Hepatic stellate cell (primary cell): ENCODE measurements around the gene OTX1.
"Not testable (repeated sequence)": the region's sequence is repeated elsewhere in the genome, so short reads cannot be mapped to it uniquely, and the experiment has no call there.

Source experiments
- DNase-seq: peaks from one replicate; pipeline ENCODE4 v3.0.0; 2011; ENCODE audit warnings: low spot score

The OTX1 gene

DNA sequence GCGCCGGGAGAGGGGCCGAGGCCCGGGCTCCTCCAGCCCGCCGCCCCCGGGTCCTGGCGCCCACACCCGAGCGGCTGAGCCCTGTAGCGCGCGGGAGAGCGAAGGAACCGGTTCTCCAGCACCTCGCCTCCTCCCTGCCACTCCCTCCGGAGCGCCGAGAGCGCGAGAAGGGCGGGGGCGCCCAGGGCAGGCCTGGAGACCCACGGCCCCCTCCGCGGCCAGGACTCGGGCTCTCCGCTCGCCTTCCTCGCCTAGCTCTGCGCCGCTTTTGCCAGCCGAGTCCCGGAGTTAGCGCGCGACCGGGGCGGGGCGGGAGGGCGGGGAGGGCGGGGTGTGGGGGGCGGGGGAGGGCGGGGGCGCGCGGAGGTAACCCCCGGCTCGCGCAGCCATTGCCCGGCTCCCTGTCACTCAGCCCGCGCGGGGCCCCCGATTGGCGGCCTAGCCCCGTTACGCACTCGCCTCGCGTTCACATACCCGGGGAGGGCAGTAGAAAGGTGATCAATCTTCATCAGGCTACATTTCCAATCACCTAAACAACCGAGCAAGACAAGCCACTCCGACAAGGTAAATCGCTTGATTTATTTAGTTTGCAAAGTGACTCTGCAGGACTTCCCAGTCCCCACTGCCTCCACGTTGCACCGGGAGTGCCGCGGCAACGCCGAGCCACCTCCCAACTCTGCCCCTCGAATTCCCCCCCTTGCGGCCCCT lies at the start of gene OTX1:
OTX1 (plus strand) TSS at position 497 of the 708 bp plus-strand sequence. CDS start 2,161 bp downstream, outside the sequence.
- peak; percentile 94 for DNase-seq

- no peak for DNase-seq
Observed at GRCh38 chr2:63001576-63001975, 49.1 kb upstream of the OTX1 start.

- DNase-seq, result no peak
Observed at GRCh38 chr2:63003351-63003750, 47.3 kb upstream of the OTX1 start.

DNA sequence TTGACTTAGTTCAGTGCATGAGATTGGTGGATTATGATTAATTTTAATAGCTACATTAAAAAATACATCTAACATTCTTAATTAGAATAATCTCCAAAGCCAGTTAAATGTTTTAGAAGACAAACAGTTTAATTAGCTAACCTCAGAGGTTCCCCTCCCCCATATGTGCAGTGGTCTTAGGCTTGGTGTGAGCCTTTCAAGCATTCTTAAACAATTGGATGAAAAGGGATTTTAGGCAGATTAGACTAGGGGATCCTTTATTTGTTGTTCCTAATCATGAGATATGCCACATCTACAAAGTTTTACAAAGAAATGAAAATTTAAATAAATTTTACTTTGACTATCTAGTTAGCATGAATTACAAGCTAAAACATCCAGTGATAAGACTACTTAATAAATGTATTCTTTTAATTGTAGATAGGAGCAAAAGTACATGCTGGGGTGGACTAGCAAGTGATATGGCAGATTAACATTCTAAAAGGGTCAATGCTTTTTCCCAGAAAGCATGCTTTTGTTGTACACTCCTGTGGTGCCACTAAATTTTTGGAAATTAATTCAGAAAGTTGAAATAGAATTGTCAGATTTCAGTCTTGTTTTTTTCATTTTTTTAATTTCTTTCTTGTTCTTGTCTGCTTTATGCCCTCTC lies 42.7 kb upstream of the OTX1 start:
- no peak for DNase-seq

GRCh38 chr2:63008838-63009237 lies 41.8 kb upstream of the OTX1 start:
- DNase-seq, result no peak

DNA sequence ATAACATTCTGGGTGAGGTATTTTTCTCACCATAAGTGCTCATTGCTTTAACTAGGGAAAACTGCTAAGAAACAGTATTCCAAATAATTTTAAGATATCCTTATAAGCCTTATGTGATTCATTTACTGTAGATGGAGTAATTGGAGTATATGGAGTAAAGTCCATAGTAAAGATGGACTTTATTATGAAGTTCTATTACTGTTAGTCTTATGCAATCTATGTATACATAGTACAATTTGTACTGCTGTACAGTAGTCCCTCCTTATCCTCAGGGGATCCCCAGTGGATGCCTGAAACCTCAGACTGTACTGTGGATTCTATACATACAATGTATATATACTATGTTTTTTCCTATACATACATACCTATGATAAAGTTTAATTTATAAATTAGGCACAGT lies 41.1 kb upstream of the OTX1 start:
- no peak for DNase-seq

GRCh38 chr2:63012541-63012940 lies 38.1 kb upstream of the OTX1 start:
- no peak for DNase-seq

GRCh38 chr2:63013438-63013837 lies 37.2 kb upstream of the OTX1 start:
- no peak for DNase-seq

GRCh38 chr2:63015389-63015788 lies 35.2 kb upstream of the OTX1 start:
- no peak for DNase-seq

DNA sequence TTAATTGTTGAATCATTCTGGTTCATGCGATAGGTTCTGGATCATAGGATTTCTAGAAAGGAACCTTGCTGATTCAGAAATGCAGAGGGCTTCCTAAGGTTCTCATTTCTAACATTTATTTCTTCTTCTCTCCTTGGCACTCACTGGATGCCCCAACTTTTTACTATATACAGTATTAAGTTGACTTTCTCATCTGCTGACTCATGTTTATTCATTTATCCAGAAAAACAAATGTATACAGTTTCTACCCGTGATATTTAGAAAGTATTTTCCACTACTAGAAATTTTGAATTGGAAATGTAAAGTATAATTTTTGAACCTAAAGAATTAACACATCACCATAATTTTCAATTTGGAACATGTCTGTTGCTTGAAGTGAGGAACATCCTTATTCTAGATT lies 32.2 kb upstream of the OTX1 start:
- DNase-seq, result no peak

- not testable (repeated sequence) for DNase-seq
Observed at GRCh38 chr2:63019686-63020085, 30.9 kb upstream of the OTX1 start.

DNA sequence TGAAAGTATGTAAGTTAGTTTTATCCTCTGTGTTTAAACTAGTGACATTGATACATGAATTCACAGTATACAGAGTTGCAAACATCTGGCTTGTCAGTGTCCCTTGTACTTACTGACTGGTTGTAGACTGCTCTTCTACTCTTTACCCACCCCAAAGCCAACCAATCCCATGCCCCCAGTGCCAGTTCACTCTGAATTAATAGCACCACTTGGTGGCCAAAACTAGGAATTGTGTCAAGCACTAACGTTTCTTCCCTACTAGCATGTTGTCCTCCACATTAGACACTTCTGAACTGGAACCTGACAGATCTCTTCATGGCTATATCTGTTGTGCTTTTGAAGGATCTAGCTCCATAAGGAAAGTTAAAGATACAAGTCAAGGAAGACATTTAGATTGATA lies 27.2 kb upstream of the OTX1 start:
- peak; percentile 21 for DNase-seq

DNA sequence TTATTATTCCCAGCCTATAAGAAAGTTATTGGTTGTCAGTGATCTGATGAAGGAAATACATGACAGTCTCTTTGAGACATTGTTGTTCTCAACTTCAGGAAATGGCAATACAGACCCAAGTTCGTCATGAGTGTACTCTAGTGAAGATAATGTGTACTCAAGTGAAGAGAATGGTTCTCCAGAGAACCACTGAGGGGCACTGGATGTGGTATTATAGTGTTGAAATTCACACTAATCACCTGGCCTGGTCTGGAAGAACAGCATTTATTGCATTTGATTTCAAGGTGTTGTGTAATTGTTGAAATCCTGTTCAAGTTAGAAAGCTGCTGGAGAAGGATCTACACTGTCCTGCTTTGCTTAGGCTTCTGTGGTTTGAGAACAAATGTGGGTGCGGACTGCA lies 23.4 kb upstream of the OTX1 start:
- DNase-seq, result no peak

DNA sequence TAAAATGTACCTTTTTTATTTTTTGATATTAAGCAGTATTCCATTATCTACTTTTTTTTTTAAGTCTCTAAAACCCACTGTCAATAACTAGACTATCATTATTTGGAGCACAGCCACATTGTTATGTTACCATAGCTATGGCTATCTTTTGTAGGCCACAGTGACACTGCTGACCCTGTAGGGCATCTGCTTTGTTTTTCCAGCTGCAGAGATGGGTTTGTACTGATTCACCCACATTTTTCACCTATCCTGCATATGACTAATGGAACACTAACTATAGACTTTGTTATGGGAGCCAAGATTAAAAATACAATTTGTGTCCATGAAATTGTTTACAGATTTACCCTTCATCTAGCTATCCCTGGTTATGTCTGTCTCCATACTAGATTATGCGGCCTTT lies 21.6 kb upstream of the OTX1 start:
- no peak for DNase-seq

DNA sequence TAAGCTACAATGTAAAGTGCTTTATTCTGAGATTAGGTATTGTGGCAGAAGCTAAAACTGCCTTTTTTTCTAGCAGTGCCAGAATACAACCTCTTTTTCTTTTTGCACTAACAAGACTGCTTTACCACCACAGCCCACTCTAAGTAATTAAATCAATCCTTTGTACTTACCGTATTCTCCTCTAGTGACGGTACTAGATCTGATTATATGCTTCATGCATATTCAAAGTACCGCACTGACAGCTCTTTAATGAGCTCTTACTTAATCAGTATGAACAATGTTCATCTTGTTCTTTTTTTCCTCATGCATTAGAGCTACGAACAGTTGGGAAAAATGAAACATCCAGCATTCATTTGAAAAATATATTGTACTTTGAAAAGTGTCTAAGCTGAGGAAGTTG lies 16.1 kb upstream of the OTX1 start:
- DNase-seq, result no peak

DNA sequence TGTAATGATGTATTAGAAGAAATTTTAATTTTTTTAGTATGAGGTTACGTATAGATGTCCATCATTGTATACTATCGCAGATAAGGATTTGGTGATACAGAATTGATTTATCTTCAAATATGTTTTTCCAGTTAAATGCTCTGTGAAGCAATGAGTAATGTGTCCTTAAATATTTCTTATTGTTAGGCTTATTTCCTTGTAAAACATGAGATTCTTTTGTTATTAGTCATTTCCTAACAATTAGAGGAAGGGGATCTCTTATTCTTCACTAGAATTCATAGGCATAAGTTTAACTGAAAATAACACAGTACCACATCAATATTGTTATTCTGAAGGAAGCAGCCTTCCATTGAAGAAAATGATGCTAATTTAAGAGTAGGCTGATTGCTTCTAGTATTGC lies 15.5 kb upstream of the OTX1 start:
- no peak for DNase-seq

GRCh38 chr2:63035660-63036059 lies 15.0 kb upstream of the OTX1 start:
- DNase-seq, result no peak

- no peak for DNase-seq
Observed at GRCh38 chr2:63038034-63038433, 12.6 kb upstream of the OTX1 start.

GRCh38 chr2:63040586-63040985 lies 10.0 kb upstream of the OTX1 start:
- DNase-seq, result no peak

DNA sequence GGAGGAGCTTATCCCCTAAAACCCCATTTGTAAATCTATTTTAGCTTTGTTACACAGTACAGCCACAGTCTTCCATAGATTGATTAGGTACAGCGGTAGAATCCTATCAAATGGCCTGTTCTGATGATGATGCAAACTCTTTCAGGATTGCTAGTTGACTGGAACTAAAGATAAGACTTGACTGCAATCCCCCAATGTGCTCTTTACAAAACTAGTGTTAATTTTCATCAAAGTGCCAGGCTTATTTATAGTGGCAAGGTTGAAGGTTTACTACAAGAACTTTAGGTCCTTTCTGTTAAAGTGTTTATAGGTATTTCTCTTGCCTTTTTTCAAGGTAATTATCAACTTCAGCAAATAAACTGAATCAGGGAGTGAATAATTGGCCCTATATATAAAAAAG lies 9.0 kb upstream of the OTX1 start:
- no peak for DNase-seq

DNA sequence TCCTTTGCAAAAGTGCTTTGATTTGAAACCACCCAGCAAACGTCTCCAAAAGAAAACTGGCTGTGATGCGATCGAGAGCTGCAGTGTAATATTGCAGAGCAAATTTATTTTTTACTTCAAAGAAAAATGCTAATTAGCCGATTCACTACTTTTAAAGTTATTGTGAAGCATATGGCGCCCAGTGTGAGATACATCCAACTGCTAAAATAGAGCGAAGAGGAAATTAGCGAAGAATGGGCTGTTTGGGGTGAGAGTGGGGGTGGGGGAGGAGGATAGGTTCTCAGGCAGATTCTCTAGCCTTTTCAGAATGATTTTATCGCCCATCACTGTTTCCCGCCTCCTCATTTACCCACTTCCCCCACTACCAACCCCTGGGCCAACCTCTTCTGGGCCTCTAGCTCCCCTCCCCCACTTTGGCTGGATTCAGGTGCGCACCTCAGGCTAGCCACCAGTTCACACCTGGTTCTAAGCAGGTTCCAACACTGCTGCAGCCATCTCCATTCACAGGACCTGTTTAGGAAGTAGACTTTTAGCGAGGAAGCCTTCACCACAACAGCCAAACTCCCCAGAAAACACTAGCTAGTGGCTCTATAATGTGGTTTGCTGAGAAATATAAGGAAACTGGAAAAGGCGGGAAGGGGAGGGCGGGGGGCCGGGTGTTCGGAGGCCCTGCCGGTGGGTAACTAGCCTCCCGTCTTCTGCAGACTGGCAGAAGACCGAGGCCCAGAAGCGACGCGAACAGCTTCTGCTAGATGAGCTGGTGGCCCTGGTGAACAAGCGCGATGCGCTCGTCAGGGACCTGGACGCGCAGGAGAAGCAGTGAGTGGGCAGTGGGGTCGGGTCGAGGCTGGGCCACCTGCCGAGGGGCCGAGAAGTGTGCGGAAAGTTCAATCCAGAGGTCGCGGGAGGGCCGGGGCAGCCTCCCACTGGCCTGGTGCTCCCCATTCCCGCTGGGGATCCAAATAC lies 6.0 kb upstream of the OTX1 start:
- no peak for DNase-seq

DNA sequence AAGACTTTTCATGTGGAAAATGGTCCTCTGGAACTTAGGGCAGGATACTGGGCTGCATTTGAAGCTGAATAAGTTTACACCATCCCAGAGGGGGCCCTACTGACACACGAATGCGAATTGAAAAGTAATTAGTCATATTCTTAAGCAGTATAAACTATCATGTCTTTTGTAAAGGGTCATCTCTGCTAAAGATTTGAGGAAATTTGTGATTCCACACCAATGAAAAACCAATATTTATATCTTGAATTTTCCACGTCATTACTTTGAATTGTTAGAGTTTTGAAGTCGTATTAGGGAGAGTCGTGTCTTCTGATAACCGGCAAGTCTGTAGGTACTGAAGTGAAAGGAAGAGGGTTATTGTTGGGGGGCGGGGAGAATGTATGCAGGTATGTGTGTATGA lies 4.1 kb upstream of the OTX1 start:
- no peak for DNase-seq

- DNase-seq, result no peak
Observed at GRCh38 chr2:63046961-63047320, 3.7 kb upstream of the OTX1 start.
